ENCODE results near the gene EML6. TPM values are rescaled to one million over a fixed set of nuclear protein-coding genes. Genes with fewer than 3 reads are reported as not detected.
"Not testable (repeated sequence)": the region's sequence is repeated elsewhere in the genome, so short reads cannot be mapped to it uniquely, and the experiment has no call there.

Gene EML6
- total RNA-seq, 2 experiments from 2014 or later: 0.96 to 1.2 TPM

- no peak for DNase-seq
- no peak overlapping the region for H3K27ac Mint-ChIP-seq
- CTCF ChIA-PET: interaction anchor here (0.7 to 1.9 kb wide), 3 partner anchors 11 to 27 kb away, joined by 4 to 14 read pairs (median 4); no protein-coding TSS in a partner anchor
- no peak overlapping the region for H3K4me3 Mint-ChIP-seq
- H3K9me3 Mint-ChIP-seq: peaks cover 2% of the 10 kb centered on the region
- no peaks in the 10 kb centered on the region for H3K36me3 Mint-ChIP-seq (ENCODE audit: low read depth)
- peaks cover 15% of the 10 kb centered on the region for H3K4me1 Mint-ChIP-seq
- peaks cover 15% of the 10 kb centered on the region for H3K27me3 Mint-ChIP-seq
- POLR2A ChIA-PET: interaction anchor here (0.5 to 0.6 kb wide), 2 partner anchors 21 to 171 kb away, joined by 3 to 5 read pairs; no protein-coding TSS in a partner anchor
Observed at GRCh38 chr2:54691445-54692135, 31.9 kb upstream of the EML6 start.

- ChIA-PET CTCF (interaction anchor here (0.6 to 1.9 kb wide), 4 partner anchors 12 to 169 kb away, joined by 3 to 14 read pairs (median 4); no protein-coding TSS in a partner anchor), POLR2A (no interaction called here)
- Mint-ChIP-seq H3K27me3 (peaks cover 17% of the 10 kb centered on the region), H3K4me3 (no peak overlapping the region), H3K36me3 (ENCODE audit: low read depth) (no peaks in the 10 kb centered on the region), H3K27ac (no peak overlapping the region), H3K9me3 (peaks cover 2% of the 10 kb centered on the region), H3K4me1 (peaks cover 10% of the 10 kb centered on the region)
- DNase-seq: no peak
Observed at GRCh38 chr2:54692556-54692955, 30.9 kb upstream of the EML6 start.

- H3K27me3 Mint-ChIP-seq: peaks cover 15% of the 10 kb centered on the region
- no peak overlapping the region for H3K4me3 Mint-ChIP-seq
- POLR2A ChIA-PET: no interaction called here
- CTCF ChIA-PET: interaction anchor here (0.9 to 1.7 kb wide), 3 partner anchors 9 to 30 kb away, joined by 3 to 8 read pairs (median 4); no protein-coding TSS in a partner anchor
- H3K36me3 Mint-ChIP-seq (ENCODE audit: low read depth): no peaks in the 10 kb centered on the region
- no peak overlapping the region for H3K27ac Mint-ChIP-seq
- no peak for DNase-seq
- peaks cover 3% of the 10 kb centered on the region for H3K9me3 Mint-ChIP-seq
- H3K4me1 Mint-ChIP-seq: no peaks in the 10 kb centered on the region
Observed at GRCh38 chr2:54695378-54695777, 28.1 kb upstream of the EML6 start.

- ChIA-PET POLR2A (no interaction called here), CTCF (no interaction called here)
- H3K27me3 Mint-ChIP-seq: peaks cover 33% of the 10 kb centered on the region
- H3K9me3 Mint-ChIP-seq: peaks cover 3% of the 10 kb centered on the region
- no peaks in the 10 kb centered on the region for H3K4me1 Mint-ChIP-seq
- no peak overlapping the region for H3K4me3 Mint-ChIP-seq
- no peak overlapping the region for H3K27ac Mint-ChIP-seq
- no peak for DNase-seq
- no peaks in the 10 kb centered on the region for H3K36me3 Mint-ChIP-seq (ENCODE audit: low read depth)
Observed at GRCh38 chr2:54697934-54698333, 25.5 kb upstream of the EML6 start.

GRCh38 chr2:54698926-54699325 is 24.5 kb upstream of the EML6 start:
- H3K4me3 Mint-ChIP-seq; H3K36me3 Mint-ChIP-seq (ENCODE audit: low read depth); POLR2A ChIA-PET; H3K4me1 Mint-ChIP-seq; DNase-seq; H3K9me3 Mint-ChIP-seq; H3K27ac Mint-ChIP-seq; CTCF ChIA-PET: not testable (repeated sequence)
- peaks cover 35% of the 10 kb centered on the region for H3K27me3 Mint-ChIP-seq

GRCh38 chr2:54699665-54700064 is 23.8 kb upstream of the EML6 start:
- H3K27me3 Mint-ChIP-seq: peaks cover 35% of the 10 kb centered on the region
- H3K9me3 Mint-ChIP-seq: peaks cover 3% of the 10 kb centered on the region
- H3K4me1 Mint-ChIP-seq: no peaks in the 10 kb centered on the region
- no peak overlapping the region for H3K27ac Mint-ChIP-seq
- ChIA-PET CTCF (no interaction called here), POLR2A (no interaction called here)
- H3K36me3 Mint-ChIP-seq (ENCODE audit: low read depth): no peaks in the 10 kb centered on the region
- H3K4me3 Mint-ChIP-seq: no peak overlapping the region
- DNase-seq: no peak

GRCh38 chr2:54701029-54701428 is 22.4 kb upstream of the EML6 start:
- H3K4me1 Mint-ChIP-seq: no peaks in the 10 kb centered on the region
- H3K27ac Mint-ChIP-seq: no peak overlapping the region
- DNase-seq: no peak
- ChIA-PET POLR2A (no interaction called here), CTCF (interaction anchor here (1.5 kb wide), 1 partner anchor 178 kb away, joined by 3 read pairs; no protein-coding TSS in a partner anchor)
- H3K36me3 Mint-ChIP-seq (ENCODE audit: low read depth): no peaks in the 10 kb centered on the region
- no peak overlapping the region for H3K4me3 Mint-ChIP-seq
- peaks cover 3% of the 10 kb centered on the region for H3K9me3 Mint-ChIP-seq
- peaks cover 33% of the 10 kb centered on the region for H3K27me3 Mint-ChIP-seq

- Mint-ChIP-seq H3K9me3 (no peaks in the 10 kb centered on the region), H3K27me3 (peaks cover 41% of the 10 kb centered on the region), H3K27ac (no peak overlapping the region), H3K4me3 (no peak overlapping the region), H3K36me3 (ENCODE audit: low read depth) (no peaks in the 10 kb centered on the region), H3K4me1 (peaks cover 13% of the 10 kb centered on the region)
- no peak for DNase-seq
- ChIA-PET CTCF (interaction anchor here (0.7 to 2.2 kb wide), 26 partner anchors 8 to 597 kb away, joined by 3 to 26 read pairs (median 4); partner anchors contain the start of gene EML6), POLR2A (interaction anchor here (0.7 kb wide), 1 partner anchor 145 kb away, joined by 3 read pairs; no protein-coding TSS in a partner anchor)
Observed at GRCh38 chr2:54704238-54704637, 19.2 kb upstream of the EML6 start.

- no peaks in the 10 kb centered on the region for H3K36me3 Mint-ChIP-seq (ENCODE audit: low read depth)
- ChIA-PET CTCF (interaction anchor here (0.7 to 2.2 kb wide), 29 partner anchors 9 to 597 kb away, joined by 3 to 26 read pairs (median 4); partner anchors contain the start of gene EML6), POLR2A (interaction anchor here (0.7 kb wide), 1 partner anchor 146 kb away, joined by 3 read pairs; no protein-coding TSS in a partner anchor)
- peaks cover 47% of the 10 kb centered on the region for H3K27me3 Mint-ChIP-seq
- H3K27ac Mint-ChIP-seq: no peak overlapping the region
- no peaks in the 10 kb centered on the region for H3K9me3 Mint-ChIP-seq
- H3K4me1 Mint-ChIP-seq: peaks cover 13% of the 10 kb centered on the region
- no peak overlapping the region for H3K4me3 Mint-ChIP-seq
- DNase-seq: no peak
Observed at GRCh38 chr2:54704688-54705605, 18.5 kb upstream of the EML6 start.

- H3K36me3 Mint-ChIP-seq (ENCODE audit: low read depth): no peaks in the 10 kb centered on the region
- no peak overlapping the region for H3K4me3 Mint-ChIP-seq
- ChIA-PET CTCF (interaction anchor here (0.5 to 1.1 kb wide), 4 partner anchors 10 to 145 kb away, joined by 3 to 4 read pairs (median 4); no protein-coding TSS in a partner anchor), POLR2A (no interaction called here)
- H3K27ac Mint-ChIP-seq: no peak overlapping the region
- no peaks in the 10 kb centered on the region for H3K9me3 Mint-ChIP-seq
- H3K4me1 Mint-ChIP-seq: peaks cover 14% of the 10 kb centered on the region
- no peak for DNase-seq
- peaks cover 43% of the 10 kb centered on the region for H3K27me3 Mint-ChIP-seq
Observed at GRCh38 chr2:54706622-54707021, 16.8 kb upstream of the EML6 start.

- Mint-ChIP-seq H3K9me3 (no peaks in the 10 kb centered on the region), H3K27me3 (peaks cover 39% of the 10 kb centered on the region), H3K4me1 (peaks cover 14% of the 10 kb centered on the region), H3K27ac (no peak overlapping the region), H3K4me3 (no peak overlapping the region), H3K36me3 (ENCODE audit: low read depth) (no peaks in the 10 kb centered on the region)
- no peak for DNase-seq
- POLR2A ChIA-PET: no interaction called here
- CTCF ChIA-PET: interaction anchor here (0.8 to 2.2 kb wide), 4 partner anchors 30 to 186 kb away, joined by 3 to 6 read pairs (median 4); no protein-coding TSS in a partner anchor
Observed at GRCh38 chr2:54708584-54709335, 14.7 kb upstream of the EML6 start.

GRCh38 chr2:54709336-54709809 is 14.1 kb upstream of the EML6 start:
- no peak overlapping the region for H3K4me3 Mint-ChIP-seq

More at GRCh38 chr2:54709336-54709809, 14.1 kb upstream of the EML6 start:
- CTCF ChIA-PET: interaction anchor here (1.5 to 2.2 kb wide), 2 partner anchors 31 to 186 kb away, joined by 6 read pairs; no protein-coding TSS in a partner anchor
- H3K27ac Mint-ChIP-seq: no peak overlapping the region
- DNase-seq: no peak
- POLR2A ChIA-PET: no interaction called here
- peaks cover 14% of the 10 kb centered on the region for H3K4me1 Mint-ChIP-seq
- no peaks in the 10 kb centered on the region for H3K9me3 Mint-ChIP-seq
- H3K36me3 Mint-ChIP-seq (ENCODE audit: low read depth): no peaks in the 10 kb centered on the region
- peaks cover 39% of the 10 kb centered on the region for H3K27me3 Mint-ChIP-seq

Data from activated CD4-positive, alpha-beta T cell treated with anti-CD3 and anti-CD28 coated beads, Interleukin-2, amount 10 ng/mL, durations not matched to agents 7 days and 5 days (primary cell).